OCI-LY7 (cell line): Measurements from ENCODE around the gene PRKG1.

ENCODE experiments used
- EZH2phosphoT487 ChIP-seq: fragments of 200-600 bp; sonication (generic); IDR thresholded peaks from 2 replicates; pipeline ENCODE4 v1.6.1; 2018; ENCODE audit warnings: low read depth, borderline replicate concordance, mild to moderate bottlenecking, mixed run types, antibody characterized with exemption, low read length, moderate library complexity, mixed read lengths
- TF ChIP-seq, protein P1 (sequence below): fragments of 200-600 bp; sonication (generic); conservative IDR thresholded peaks from 2 replicates; pipeline ENCODE4 v1.5.1; 2014; ENCODE audit warnings: mild to moderate bottlenecking, antibody characterized with exemption, low read length, moderate library complexity, mixed read lengths

DNA sequence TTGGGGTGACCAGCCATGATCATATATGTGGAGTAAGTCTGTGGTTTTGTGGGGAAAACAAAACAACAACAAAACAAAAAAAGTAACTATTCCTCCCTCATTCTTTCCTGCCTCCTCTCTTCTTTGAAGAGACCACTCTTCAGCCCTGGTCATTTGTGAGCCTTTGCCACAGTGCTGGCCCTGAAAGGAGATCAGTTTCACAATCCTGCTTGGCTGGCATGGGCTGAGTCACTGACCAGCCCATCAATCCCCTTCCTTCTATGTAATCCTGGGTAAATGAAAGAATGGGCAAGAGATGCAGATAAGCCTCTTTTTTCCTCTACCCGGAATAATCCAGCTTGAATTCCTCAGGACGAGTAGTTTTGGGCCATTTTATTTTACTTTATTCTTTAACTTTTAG lies 611.5 kb downstream of the PRKG1 start:
- TF ChIP-seq, protein P1, sequence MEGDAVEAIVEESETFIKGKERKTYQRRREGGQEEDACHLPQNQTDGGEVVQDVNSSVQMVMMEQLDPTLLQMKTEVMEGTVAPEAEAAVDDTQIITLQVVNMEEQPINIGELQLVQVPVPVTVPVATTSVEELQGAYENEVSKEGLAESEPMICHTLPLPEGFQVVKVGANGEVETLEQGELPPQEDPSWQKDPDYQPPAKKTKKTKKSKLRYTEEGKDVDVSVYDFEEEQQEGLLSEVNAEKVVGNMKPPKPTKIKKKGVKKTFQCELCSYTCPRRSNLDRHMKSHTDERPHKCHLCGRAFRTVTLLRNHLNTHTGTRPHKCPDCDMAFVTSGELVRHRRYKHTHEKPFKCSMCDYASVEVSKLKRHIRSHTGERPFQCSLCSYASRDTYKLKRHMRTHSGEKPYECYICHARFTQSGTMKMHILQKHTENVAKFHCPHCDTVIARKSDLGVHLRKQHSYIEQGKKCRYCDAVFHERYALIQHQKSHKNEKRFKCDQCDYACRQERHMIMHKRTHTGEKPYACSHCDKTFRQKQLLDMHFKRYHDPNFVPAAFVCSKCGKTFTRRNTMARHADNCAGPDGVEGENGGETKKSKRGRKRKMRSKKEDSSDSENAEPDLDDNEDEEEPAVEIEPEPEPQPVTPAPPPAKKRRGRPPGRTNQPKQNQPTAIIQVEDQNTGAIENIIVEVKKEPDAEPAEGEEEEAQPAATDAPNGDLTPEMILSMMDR, result no peak
- no peak for TF ChIP-seq EZH2phosphoT487
